ENCODE data around the gene BPI.
"Not testable (repeated sequence)": the region's sequence is repeated elsewhere in the genome, so short reads cannot be mapped to it uniquely, and the experiment has no call there.

Gene BPI

DNA sequence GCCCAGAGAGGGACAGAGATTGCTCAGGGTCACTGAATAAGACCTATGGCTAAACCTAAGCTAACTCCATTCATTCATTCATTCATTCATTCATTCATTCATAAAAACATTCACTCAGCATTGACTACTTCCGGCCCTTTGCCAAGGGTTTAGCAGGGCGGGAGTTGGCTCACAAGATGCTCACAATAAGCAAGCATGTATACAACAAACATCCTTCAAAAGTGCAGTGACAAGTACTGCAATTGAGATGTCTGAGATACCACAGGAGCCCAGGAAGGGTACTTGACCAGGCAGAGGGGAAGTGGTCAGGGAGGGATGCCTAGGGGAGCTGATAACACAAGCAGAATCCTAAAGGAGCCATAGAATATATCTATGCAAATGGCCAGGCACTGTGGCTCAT, 25.2 kb upstream of the BPI start:
- DNase-seq, result no peak

DNA sequence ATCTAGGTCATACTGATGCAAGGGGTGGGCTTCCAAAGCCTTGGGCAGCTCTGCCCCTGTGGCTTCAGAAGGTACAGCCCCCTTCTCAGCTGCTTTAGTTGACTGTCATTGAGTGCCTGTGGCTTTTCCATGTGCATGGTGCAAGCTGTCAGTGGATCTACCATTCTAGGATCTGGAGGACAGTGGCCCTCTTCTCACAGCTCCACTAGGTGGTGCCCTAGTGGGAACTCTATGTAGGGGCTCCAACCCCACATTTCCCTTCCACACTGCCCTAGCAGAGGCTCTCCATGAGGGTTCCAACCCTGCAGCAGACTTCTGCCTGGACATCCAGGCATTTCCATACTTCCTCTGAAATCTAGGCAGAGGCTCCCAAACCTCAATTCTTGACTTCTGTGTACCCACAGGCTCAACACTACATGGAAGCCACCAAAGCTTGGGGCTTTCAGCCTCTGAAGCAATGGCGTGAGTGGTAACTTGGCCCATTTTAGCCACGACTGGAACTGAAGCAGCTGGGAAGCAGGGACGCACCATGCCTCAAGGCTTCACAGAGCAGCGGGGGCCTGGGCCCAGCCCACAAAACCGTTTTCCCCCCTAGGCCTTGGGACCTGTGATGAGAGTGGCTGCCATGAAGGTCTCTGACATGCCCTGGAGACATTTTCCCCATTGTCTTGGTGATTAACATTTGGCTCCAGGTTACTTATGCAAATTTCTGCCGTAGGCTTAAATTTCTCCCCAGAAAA, 22.6 kb upstream of the BPI start:
- DNase-seq, result not testable (repeated sequence)

DNA sequence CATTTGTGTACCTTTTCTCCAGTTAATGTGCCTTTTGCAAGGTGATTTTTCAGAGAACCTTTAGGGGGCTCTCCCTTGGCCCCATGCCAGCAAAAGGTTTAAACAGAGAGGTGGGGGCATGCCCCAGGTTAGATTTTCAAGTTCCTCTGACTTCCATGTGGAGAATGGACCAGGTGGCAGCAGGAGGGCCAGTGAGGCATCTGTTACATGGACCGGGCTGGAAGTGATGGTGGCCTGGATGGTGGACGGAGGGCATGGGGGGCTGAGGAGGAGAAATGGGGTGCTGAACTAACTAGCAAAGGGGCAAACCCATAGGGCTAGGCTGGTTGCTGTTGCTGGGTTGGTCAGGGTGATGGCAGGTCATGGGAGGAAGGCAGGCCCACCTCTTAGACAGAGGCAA, 20.7 kb upstream of the BPI start:
- DNase-seq, result no peak

DNA sequence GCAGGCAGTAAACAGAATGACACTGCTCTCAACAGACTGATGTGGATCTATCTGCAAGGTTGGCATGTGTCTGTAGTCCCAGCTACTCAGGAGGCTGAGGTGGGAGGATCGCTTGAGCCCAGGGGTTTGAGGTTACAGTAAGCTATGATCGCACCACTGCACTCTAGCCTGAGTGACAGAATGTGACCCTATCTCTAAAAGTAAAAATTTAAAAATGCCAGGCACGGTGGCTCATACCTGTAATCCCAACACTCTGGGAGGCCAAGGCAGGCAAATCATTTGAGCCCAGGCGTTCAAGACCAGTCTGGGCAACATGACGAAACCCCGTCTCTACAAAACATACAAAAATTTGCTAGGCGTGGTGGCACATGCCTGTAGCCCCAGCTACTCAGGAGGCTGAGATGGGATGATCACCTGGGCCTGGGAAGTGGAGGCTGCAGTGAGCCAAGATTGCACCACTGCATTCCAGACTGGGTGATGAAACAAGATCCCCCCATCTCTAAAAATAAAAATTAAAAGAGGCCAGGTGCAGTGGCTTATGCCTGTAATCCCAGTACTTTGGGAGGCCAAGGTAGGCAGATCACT, 19.8 kb upstream of the BPI start:
- not testable (repeated sequence) for DNase-seq

DNA sequence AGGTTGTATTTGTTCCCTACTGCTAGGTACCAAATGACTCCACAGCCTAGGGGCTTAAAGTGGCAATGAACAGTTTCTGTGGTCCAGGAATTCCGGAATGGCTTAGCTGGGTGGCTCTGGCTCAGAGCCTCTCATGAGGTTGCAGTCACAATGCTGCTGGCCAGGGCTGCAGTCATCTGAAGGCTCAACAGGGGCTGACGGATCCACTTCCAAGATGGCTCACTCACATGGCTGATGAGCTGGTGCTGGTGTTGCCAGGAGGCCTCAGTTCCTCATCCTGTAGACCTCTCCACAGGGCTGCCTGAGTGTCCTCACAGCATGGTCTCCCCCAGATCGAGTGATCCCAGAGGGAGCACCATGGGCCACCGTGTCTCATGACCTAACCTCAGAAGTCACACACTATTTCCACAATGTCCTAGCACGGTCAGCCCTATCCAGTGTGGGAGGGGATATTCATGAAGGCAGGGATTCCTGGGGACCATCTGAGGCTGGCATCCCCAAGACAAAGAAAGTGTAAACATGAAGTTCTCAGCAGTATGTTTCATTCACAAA, 19.0 kb upstream of the BPI start:
- no peak for DNase-seq

DNA sequence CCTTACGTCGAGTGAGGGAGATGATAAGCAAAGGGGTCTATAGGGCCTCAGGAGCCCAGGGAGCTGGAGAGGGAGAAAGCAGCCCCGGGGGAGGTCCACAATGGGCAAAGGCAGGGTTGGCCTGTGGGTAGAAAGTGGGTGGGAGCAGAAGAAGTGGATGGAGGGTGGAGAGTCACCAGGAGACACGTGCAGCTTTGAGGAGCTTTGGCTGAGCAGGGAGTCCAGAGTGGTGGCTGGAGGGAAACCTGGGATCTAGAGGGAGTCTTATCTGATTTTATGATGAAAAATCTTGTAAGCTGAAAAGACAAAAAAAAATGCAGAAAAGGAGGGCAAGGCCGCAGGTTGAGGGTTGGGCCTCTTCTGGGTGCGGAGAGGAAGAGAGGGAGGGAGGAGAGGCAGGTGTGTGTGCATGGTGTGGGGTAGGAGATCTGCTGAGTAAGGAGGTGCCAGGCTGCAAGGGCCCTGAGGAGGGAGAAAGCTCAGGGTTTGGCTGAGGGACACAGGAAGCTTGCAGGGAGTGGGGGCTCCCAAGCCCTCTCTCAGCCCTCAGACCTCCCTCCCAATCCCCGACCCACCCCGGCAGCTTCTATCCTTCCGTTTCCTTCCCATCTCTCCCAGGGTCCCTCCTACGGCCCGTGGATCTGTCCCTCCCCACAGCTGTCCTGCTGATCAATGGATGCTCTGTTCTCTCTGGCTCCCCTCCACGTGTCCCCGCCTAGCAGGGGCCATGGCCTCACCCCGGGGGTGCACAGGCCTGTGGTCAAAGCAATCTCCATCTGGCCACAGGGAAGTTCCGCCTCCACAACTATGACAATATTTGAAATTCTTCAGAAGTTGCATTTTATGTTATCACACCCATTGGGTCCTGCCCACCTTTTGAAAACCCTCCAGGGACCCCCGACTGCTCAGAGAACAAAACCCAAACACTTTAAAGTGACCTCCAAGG, 17.1 kb upstream of the BPI start:
- no peak for DNase-seq

DNA sequence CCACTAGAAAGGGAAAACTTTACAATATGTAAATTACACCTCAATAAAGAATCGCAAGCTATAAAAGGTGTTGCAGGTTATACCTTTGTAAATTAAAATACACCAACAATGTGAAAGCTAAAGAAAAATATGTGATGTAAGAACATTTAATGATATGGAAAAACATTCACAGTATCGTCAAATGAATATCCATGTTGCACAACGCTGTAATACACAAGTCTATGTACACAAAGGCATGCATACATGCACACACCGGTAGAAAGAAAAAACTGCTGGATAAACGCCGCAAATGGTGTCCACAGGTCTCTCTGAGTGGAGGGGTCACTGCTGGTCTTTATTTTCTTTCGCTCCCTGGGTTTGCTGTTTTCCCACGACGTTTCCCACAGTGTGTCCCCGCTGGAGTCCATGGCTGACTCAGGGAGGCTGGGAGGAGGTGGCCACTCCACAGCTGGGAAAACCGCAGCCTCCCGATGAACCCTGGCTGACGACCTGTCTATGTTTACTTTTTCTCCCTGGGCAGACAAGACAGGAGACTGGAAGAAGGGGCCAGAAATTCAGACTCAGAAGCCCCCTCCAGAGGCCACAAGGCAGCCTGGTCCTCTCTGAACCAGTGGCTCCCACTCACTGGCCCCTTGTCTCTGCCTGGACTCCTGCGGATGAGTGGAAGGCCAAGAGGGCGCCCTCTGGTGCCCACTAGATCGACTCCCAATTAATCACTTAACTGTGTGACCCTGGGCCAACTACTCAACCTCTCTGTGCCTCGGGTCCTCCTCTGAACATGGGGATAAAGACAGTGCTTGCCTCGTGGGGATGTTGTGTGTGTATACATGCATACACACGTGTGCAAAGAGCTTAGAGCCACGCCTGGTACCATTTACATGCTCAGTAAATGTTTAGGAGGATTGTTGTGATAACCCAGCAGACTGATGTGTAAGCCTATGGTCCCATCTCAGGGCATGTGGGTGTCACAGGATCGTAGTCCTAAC, 12.8 kb upstream of the BPI start:
- DNase-seq, result no peak

DNA sequence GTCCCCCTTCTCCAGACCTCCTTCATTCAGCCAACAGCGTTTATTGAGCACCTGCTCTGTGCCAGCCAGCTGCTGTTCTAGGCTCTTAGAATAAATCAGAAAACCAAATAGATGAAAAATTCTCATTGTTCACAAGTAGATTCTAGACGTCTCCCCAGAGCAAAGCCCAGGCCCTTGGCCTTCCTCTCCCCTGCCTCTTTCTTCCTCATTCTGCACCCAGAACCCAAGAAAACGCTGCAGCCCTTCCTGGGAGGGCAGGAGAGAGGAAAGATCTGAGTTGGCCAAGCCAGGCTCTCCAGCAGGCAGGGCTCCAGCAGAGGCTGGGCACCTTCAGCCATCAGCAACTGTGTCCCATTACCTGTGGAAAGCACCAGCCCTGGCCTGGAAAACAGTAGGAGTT, 12.0 kb upstream of the BPI start:
- no peak for DNase-seq

DNA sequence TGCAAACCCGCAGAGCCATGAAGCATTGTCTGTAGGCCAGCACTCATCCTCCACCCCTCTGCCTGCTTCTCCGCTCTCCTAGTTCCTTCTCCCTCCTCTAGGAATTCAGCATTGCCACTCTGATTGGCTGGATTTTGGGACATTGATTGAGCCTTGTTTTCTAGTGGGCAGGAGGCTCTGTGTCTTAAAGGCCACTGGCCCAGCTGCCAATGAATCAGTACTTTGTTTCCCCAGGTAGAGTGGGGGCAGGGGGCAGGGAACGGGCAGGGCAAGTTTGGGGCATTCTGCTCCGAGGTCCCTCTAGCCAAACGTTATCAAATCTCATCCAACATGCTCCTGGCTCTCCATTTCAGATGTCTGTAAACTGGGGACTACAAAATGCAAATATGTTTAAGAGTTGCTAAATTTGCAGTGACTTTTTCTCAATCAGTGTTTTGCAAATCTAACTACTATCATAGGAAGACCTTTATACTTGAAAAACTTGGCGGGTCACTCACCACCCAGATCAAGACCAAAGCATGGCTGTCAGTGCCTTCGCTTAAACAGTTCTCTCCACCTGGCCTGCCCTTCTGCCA, 10.4 kb upstream of the BPI start:
- no peak for DNase-seq

DNA sequence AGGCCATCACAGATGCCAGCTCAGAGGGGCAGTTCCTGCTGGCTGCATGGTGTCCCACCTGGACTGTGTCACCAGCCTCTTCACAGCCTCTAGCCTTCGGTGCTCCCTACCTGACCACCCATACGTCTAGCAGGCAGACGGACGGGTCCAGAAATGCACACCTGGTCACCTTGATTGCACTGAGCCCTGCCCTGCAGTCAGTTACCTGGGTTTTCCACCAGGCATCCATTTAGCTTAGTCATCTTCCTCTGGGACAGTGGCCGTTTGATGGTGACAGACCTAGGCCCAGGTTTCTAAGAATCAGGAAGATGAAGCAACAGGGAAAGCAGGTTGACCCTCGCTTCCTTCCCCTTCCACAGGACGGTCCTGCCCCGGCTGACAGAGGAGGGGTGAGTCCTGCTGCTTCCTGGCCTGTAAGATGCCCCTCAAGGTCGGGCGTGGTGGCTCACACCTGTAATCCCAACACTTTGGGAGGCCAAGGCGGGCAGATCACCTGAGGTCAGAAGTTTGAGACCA, 9.8 kb upstream of the BPI start:
- DNase-seq, result no peak

DNA sequence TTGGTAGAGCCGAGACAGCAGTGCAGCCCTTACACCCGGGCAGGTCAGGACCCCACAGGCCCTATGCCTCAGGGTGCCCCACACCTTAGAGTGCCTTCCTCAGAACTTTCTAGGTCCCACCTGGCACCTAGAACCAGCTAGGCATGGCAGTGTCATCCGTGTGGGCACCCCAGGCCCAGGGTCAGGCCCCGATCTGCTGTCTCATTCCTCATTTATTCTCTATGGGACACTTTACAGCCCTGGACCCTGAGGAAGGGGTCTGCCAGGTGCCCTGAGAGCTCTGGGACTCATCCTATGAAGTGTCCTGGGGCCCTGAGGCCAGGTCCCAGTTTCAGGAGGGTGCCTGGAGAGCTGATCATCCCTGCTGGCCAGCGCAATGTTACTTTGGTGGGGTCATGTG, 8.1 kb upstream of the BPI start:
- no peak for DNase-seq

DNA sequence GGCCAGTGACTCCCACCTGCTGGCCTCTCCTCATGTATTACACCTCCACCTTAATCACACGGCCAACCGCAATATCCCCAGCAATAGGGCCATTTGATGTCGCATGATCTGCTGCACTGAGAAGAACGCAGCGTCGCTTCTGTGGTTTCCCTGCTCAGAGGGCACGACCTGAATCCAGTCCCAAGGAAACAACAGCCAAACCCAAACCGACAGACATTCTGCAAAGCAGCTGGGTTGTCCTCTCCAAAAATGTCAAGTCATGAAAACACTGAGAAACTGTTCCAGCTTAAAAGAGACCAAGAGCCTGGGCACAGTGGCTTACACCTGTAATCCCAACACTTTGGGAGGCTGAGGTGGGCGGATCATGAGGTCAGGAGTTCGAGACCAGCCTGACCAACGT, 7.5 kb upstream of the BPI start:
- DNase-seq, result no peak

DNA sequence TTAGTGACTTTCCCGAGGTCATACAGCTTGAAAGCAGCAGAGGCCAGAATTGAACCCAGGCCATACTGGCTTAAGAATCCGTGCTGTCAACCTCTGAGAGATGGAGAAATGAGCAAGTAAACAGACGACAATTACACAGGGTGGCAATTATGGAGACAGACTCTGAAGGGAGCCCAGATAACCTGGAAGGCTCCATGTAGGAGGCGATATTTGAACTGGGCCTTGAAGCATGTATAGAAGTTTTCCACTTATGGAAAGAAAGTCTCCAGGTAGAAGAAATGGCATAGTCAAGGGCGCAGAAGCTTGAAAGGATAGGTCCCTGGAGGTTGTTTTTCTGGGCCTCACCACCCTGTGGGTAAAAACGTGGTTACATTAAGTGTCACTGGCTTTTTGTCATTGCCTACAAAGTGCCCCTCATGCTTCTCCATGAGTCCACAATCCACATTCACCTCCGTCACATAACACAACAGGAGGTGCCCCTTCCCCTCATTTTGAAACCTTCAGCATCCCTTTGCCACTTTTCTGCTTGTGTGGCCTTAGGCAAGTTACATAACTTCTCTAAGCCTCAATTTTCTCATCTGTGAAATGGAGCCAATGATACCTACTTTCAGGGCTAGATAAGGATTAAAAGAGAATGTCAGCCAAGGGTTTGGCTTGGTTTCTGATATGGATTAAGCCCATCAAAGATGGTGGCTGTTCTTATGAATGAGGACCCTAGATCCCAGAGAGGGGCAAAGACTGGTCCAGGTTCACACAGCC, 5.9 kb upstream of the BPI start:
- no peak for DNase-seq

DNA sequence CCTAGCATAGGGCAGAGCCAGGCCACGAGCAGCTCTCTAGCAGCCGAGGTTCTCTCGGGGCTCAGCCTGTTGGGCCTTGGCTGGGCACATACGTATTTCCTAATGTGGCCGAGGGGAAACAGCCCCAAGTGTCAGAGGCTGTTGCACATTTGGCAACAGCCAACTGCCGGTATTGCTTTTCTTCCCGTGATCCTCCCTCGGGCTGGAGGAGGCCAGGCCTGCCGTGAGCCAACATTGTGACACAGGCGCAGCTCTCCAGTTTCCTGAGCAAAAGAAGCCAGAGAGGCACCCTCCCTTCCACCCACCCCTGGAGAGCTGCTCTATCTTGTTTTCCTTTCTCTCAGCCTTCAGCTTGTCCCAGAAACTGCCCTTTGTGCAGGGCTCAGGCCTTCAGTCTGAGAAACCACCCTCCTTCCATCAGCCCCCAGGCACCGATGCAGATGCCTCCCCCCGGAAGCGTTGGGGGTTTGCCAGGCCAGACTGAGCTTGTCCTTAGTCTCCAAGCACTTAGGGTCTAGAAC, 5.1 kb upstream of the BPI start:
- no peak for DNase-seq

DNA sequence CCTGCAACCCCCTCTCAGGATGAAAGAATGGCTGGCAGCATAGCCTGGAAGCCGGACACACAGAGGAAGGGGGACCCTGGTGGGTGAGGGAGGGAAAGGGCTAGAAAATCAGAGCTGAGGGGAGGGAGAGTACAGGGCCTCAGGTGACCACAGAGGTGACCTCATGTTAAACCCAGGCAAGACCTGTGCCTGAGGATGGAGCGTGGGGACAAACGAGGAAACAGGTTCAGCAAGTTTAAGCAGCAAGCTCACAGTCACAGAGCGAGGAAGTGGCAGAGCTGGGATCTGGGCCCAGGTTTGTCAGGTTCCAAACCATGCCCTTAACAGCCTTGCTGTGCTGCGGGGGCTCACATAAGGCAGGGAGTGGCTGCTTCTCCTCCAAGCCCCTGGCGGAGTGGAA, 4.0 kb upstream of the BPI start:
- DNase-seq, result no peak

DNA sequence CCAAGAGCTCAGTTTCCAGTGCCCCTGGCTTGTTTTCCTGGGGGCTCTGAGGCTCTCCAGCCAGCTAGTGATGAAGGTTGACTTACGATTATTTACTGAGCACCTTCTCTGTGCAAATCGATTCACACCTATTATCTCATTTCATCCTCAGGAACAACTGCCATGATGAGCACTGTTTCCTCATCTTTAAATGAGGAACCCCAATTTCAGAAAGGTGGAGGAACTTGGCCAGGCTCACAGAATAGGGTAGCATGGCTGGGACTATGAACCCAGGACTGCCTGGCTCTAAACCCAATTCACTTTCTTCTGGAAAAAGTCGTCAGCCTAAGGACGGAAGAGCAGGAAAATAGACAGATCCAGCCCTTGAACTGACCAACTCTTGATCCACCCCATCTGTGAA, 3.5 kb upstream of the BPI start:
- no peak for DNase-seq

DNA sequence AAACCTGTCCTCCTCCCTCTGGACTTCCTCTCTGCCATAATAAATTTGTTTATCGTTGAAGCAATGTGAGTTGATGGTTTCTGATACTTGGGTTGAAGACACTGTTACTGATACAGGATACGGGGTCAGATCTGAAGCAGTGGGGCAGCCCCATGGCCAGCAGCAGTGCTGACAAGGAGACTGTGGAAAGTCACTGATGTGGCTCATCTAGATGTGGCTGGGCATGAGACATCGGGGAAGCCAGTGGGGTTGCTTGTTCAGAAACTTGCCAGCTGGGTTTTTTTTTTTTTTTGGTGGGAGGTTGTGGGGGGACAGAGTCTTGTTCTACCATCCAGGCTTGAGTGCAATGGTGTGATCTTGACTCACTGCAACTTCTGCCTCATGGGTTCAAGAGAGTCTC, 2.6 kb upstream of the BPI start:
- DNase-seq, result no peak

DNA sequence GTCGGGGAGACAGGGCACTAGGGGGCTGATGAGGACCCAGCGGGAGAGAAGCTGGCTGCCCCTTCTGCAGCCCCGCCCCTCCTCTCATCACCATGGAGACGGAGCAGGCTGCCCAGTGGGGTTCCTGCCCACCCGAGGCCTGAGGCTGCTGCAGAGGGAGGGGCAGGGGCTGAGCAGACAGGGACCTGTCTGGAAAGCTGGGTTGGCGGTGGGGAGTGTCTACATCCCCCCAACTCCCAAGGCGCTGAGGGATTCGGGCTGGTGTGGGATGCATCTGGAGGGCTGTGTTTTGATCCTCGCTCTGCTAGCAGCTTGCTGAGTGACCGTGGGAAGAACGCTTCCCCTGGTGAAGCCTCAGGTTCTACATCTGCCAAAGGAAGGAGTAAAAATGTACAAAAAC, 1.2 kb upstream of the BPI start:
- no peak for DNase-seq

DNA sequence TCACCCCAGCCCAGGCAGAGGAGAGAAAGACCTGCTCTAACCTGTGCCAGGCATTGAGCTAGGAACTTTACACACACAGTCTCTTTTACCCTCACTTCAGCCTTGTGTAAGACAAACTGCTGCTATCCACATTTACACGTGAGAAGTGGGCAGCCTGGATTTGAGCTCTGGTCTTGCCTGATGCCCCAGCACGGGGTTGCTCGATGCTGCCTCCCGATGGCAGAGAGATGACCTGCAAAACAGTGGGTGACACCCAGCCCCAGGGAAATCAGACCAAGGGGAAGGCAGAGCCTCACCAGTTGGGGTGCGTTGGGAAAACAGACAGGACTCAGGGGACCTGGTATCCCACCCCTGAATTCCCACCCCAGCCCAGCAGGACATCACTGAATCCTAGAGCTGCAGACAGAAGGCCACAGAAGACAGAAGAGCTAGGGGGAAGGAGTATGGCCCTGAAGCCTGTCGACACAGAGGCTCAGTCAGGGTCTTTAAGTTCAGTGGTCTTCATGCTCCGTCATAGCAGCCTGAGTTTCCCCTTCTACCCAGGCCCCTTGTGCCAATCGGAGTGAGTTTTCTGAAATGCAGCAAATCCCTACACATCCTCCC, 990 bp downstream of the BPI start:
- DNase-seq, result no peak

DNA sequence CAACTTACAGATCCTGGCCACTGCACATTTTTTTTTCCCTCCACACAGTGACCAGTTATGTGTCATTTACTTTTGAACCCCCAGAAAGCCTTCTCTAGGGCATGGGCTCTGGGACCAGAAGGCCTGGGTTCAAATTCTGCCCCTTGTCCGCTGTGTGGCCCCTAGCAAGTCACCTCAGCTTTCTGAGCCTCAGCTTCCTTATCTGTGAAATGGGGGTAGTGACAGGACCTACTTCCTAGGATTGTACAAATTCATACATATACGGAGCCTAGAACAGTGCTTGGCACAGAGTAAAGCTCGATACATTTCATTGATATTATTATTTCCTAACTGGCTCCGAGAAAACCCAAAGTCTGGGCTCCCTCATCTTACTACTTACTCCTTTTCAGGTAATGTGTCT, 1.6 kb downstream of the BPI start:
- no peak for DNase-seq

Data from NCI-H1436 (cell line).